Hematopoietic multipotent progenitor cell treated with erythropoietin and hydrocortisone succinate and interleukin-3 and kit ligand, for 6 days (in vitro differentiated cells): ENCODE measurements around the gene KLRB1.

Source experiments
- DNase-seq: peaks from one replicate; pipeline ENCODE4 v3.0.0-alpha.2; 2015

Gene KLRB1

GRCh38 chr12:9607716-9608115 lies at the start of gene KLRB1:
Gene KLRB1 (minus strand): TSS chr12:9607916. CDS start chr12:9607839, 77 bp downstream.
- DNase-seq = no peak

DNA sequence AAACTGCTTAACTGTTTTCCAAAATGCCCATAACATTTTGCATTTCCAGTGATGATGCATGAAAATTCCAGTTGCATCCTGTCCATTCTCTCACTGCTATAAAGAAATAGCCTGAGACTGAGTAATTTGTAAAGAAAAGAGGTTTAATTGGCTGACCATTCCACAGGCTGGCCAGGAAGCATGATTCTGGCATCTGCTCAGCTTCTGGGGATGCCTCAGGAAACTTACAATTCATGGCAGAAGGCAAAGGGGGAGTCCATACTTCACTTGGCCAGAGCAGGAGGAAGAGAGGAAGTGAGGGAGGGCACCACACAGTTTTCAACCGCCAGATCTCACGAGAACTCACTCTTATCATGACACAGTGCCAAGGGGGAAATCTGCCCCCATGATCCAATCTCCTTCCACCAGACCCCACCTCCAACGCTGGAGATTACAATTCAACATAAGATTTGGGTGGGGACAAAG lies 43.6 kb upstream of the KLRB1 start:
- DNase-seq = peak; percentile 73

DNA sequence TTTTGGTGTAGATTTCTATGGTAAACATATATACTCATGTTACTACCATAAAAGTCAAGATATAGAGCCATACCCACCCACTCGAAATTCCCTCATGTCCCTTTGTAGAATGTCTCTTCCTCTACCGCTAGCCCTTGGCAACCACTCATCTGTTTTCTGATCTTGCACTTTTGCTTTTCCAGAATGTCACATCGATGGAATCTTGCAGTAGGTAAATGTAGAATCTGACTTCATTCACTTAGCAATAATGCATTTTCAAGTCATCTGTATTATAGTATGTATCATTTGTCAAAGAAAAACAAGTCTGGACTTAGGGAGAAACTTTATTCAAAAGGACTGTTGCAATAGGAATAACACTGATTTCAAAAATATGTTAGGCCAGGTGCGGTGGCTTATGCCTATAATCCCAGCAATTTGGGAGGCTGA lies 42.4 kb upstream of the KLRB1 start:
- DNase-seq = peak; percentile 45

GRCh38 chr12:9649532-9649940 lies 41.8 kb upstream of the KLRB1 start:
- DNase-seq = peak; percentile 47

DNA sequence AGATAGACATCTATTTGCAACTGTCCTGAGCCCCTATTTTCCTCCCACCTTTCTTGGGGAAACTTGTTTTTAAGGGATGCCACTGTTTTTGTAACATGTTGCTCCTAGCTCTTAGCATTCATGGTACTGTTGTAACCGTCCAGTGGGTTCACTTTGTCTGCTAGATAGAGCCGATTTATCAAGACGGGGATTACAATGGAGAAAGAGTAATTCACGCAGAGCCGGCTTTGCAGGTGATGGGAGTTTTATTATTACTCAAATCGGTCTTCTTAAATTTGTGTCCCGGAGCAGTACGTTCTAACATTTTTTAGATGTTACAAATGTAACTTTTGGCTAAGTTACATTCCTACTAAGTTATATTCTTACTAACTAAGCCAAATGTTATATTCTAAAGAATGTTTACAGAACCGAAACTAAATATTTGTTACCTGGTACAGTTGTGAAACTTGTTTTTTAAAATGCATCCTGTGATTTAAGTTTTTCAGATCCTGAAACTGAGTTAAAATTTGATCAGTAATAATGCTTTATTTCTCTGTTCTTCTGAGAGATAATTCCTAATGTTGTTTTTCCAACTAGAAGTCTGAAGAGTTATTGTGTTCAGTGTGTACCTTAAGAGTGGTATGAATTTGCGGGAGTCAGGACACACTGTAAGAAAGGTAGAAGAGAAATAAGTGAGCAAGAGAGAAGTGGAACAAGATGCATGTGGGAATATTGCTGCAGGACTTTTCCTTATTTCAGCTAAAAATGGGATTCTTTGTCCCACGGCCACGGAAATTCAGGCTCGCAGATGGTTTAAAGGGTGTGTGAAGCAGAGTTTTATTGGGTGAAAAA lies 41.2 kb upstream of the KLRB1 start:
- peak; percentile 45 for DNase-seq

DNA sequence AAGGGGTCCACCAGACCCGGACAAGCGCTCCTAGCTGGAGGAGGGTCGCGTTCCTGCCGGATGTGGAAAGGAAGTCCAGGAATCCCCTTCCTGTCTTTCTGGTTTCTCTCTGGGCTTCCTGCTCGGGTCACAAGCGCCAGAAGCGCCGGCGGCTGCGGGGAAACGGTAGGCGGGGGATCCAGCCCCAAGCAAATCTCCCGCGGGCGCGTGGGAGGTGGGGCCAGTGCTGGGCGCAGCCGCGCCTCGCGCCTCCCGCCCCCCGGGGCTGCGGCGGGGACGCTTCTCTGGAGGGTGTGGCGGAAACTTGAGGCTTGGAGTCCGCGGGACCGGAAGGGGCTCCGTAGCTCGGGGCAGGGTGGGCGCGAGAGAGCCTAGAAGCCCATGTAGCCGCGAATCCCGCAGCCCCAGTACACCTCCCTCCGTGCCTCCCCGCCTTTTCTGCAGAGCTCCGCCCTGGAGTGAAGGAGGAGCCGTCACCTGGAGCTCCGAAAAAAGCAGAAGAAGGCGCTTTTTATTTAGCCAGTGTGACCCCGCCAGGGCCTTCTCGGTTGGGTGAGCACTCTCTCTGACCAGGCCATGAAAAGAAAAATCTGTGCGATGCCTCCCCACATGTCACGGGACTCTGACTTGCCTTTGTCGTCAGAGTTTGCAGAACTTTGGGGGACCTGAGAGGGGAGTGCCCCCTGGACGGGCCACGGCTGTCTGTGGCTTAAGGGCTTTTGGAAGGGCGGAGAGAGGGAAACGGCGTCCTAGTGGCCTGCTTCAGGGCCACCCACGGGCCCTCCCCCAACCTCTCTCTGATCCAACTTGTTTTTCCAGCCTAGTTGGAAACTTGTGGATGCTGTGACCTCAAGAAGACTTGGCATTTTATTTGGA lies 40.3 kb upstream of the KLRB1 start:
- DNase-seq = peak; percentile 94

DNA sequence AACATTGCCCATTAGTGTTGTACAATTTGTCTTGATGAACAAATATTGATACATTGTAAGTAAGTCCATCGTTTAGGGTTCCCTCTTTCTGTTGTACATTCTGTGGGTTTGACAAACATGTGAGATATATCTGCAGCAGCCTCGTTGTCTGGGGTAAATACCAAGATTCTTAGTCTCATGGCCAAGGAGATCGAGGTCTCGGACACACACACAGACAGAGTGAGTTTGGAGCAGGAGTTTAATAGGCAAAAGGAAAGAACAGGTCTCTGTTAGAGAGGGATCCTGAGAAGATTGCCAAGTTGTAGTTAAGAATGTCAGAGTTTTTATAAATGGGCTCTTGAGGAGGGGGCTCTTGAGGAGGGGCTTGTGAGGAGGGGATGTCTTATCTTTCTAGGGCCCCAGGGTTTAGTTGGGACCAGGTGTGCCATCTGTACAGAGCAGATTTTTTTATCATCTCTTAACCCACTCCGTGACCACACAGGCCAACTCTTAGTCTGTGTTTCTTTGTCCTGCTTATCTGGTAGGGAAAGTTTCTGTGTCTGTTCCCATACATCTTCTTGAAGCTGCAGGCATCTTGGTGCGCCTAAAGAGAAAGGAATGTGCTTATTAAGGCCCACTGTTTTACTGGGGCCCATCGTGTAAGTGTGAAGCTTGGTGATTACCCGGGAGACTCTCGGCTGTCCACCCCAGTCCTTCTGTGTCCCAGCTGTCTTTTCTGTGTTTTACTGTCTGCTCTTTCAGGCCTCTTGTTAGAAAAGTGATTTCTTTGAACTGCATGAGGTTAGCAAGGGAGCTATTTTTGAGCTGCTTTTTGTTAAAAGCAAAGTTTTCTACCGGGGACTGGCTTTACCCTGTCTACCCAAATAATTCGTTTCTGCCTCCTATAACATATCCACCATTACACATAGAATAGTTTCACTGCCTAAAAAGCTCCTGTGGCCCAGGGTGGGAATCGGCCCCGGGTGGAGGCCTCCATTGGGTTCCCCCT lies 39.4 kb upstream of the KLRB1 start:
- DNase-seq = peak; percentile 65

- peak; percentile 70 for DNase-seq
Measured at GRCh38 chr12:9644985-9645551, 37.4 kb upstream of the KLRB1 start.

- DNase-seq = no peak
Measured at GRCh38 chr12:9643266-9643660, 35.5 kb upstream of the KLRB1 start.

DNA sequence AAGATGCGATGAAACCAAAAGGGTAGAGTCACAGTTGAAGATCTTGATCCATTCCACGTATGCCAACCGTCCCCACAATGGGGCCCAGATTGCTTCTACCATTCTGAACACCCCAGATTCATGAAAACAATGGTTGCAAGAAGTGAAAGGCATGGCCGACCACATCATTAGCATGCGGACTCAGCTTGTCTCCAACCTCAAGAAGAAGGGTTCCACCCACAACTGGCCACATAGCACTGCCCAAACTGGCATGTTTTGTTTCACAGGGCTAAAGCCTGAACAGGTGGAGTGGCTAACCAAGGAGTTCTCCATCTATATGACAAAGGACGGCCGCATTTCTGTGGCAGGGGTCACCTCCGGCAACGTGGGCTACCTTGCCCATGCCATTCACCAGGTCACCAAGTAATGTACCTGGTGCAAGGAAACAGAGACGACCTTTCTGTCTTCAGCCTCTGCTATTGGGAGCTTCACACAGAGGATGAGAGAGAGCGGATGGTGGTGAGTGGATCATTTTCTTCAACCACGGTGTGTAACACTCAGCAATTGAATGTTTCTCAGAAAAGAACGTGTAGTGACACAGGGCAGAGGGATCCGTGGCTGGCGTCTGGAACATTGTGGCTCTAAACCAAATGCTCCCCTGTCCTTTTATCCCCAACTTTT lies 35.0 kb upstream of the KLRB1 start:
- DNase-seq = no peak

DNA sequence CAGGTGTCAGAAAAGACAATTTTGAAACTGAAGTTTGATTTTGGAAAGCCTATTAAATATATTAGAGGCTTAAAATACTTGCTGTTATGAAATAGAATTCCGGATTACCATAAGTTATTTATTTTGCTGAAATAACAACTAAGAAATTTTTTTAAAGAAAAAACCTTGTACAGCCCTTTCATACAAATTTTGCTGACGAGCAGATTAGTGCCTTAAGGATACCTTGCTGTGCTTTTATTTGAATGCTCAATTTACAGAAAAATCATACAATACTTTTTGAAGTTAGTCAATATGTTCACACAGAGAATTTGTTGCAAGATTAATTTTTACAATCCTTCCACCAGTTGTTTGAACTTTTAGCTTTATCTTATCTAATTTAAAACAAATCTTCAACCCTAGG lies 32.3 kb upstream of the KLRB1 start:
- no peak for DNase-seq

DNA sequence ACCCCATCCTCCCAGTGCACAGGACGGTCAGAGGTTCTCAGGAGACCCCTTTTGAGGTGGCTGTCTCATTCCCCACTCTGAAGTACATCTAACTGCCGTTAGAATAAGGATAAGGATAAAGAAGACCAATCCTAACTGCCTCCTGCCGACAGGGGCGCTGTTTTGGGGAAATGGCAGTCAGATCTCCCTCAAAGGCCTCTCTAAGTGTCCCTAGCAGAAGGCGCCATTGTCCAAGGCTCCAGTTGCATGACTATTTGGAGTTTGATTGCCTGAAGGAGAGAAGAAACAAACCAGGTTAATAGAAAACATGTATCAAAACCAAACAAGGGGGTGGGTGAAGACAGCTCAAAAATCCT lies 29.1 kb upstream of the KLRB1 start:
- DNase-seq = no peak

- DNase-seq = no peak
Measured at GRCh38 chr12:9636150-9636850, 28.6 kb upstream of the KLRB1 start.

- no peak for DNase-seq
Measured at GRCh38 chr12:9634969-9635754, 27.4 kb upstream of the KLRB1 start.

- peak; percentile 88 for DNase-seq
Measured at GRCh38 chr12:9634177-9634803, 26.6 kb upstream of the KLRB1 start.

GRCh38 chr12:9632766-9633165 lies 25.1 kb upstream of the KLRB1 start:
- no peak for DNase-seq

DNA sequence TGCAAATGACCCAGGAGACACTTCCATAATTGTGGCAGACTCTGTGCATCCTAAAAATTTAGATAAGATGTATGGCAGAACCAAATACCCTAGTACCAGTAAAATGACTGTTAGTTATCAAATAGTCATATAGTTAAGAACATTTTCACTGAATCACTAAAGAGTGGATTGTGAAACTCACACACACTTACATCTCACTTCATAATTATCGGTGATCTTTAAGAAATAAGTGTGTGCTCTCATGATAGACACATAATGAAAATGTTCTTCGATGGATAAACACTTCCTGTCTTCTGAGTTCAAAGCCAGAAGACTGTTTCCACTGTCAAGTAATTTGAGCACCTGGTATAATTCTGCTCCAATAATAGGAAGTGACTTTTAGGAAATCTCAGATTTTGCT lies 19.1 kb upstream of the KLRB1 start:
- DNase-seq = no peak

GRCh38 chr12:9626291-9626690 lies 18.6 kb upstream of the KLRB1 start:
- DNase-seq = no peak

DNA sequence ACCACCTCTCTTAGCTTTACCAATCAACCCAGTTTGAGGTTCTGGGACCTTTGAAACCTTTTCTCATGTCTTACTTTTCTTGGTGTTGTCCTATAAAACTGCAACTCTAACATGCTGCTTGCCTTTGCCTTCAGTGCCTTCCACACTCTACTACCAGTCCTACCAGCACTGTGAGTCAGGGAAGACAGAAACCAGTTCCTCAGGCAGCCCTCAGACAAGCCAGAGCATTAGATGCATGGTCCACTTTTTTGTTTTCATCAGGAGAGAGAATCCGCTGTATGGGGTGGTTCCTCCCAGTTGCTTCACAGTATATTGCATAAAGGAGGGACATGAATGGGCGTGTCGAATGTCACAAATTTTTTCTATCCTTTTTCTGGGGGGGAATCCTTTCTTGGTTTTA lies 17.3 kb upstream of the KLRB1 start:
- DNase-seq = no peak
